ENCODE measurements around the gene FUBP1.
A peak's percentile ranks its signal among the peaks of the same experiment; 100 is the strongest.
"Not testable (repeated sequence)": the region's sequence is repeated elsewhere in the genome, so short reads cannot be mapped to it uniquely, and the experiment has no call there.

Gene FUBP1

GRCh38 chr1:78003070-78003746 lies 24.3 kb upstream of the FUBP1 start:
- H3K4me3 ChIP-seq (replicated peaks; ENCODE audit: low read depth, low read length): peak overlapping the region; percentile 82
- DNase-seq (ENCODE audit: low read depth): peak; percentile 43
- no peak for TF ChIP-seq CTCF (IDR thresholded peaks at IDR 0.05; ENCODE audit: low read length, missing control alignments)

DNA sequence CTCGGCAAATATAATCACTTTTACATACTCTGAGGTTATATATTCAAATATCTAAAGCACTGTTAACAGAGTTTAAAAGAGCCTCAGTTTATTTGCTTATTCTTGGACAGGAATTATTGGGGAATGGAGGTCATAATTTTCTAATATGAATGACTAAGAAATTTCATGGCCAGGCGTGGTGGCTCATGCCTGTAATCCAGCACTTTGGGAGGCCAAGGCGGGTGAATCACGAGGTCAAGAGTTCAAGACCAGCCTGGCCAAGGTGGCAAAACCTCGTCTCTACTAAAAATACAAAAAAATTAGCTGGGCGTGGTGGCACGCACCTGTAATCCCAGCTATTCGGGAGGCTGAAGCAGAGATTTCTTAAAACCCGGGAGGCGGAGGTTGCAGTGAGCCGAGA lies 21.7 kb upstream of the FUBP1 start:
- not testable (repeated sequence) for DNase-seq (ENCODE audit: low read depth)

GRCh38 chr1:77996734-77997133 lies 17.9 kb upstream of the FUBP1 start:
- no peak for TF ChIP-seq CTCF (IDR thresholded peaks at IDR 0.05; ENCODE audit: low read length, missing control alignments)
- DNase-seq (ENCODE audit: low read depth): no peak
- H3K4me3 ChIP-seq (replicated peaks; ENCODE audit: low read depth, low read length): no peak overlapping the region

More for the DNA sequence above, 21.7 kb upstream of the FUBP1 start:
- not testable (repeated sequence) for H3K4me3 ChIP-seq (replicated peaks; ENCODE audit: low read depth, low read length)

DNA sequence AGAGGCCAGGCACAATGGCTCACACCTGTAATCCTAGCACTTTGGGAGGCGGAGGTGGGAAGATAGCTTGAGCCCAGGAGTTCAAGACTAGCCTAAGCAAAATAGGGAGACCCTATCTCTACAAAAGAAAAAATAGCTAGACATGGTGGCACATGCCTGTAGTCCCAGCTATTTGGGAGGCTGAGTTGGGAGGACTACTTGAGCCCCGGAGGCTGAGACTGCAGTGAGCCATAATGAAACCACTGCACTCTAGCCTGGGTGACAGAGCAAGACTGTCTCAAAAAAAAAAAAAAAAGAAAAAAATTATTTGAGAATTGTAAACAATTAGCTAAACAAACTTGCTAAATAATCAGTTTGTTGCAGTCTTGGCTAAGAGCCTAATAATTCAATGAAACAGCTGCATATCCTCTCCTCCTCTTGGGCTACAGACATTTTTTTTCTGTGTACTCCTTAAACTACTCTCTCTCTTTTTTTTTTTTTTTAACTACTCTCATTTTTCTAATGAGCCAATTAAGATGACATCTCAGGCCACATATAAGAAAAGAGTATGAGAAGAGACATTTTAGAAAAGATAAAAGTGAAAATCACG lies 15.3 kb upstream of the FUBP1 start:
- no peak for DNase-seq (ENCODE audit: low read depth)
- no peak overlapping the region for H3K4me3 ChIP-seq (replicated peaks; ENCODE audit: low read depth, low read length)
- TF ChIP-seq CTCF (IDR thresholded peaks at IDR 0.05; ENCODE audit: low read length, missing control alignments): no peak

DNA sequence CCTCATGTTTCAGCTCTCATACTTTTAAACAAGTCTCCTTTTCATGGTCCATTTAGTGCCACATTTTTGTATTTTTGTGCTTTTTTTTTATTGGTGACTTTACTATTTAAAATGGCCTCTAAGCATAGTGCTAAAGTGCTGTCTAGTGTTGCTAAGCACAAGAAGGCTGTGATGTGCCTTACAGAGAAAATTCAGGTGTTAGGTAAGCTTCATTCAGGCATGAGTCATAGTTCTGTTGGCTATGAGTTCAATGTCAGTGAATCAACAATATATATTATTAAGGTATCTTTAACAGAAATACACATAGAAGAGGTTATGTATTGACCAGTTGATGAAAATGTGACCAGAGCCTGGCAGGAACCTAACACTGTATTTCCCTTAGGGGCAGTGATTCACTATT lies 12.8 kb upstream of the FUBP1 start:
- no peak overlapping the region for H3K4me3 ChIP-seq (replicated peaks; ENCODE audit: low read depth, low read length)
- TF ChIP-seq CTCF (IDR thresholded peaks at IDR 0.05; ENCODE audit: low read length, missing control alignments): no peak
- DNase-seq (ENCODE audit: low read depth): no peak

- DNase-seq (ENCODE audit: low read depth): no peak
- no peak overlapping the region for H3K4me3 ChIP-seq (replicated peaks; ENCODE audit: low read depth, low read length)
- no peak for TF ChIP-seq CTCF (IDR thresholded peaks at IDR 0.05; ENCODE audit: low read length, missing control alignments)
These were observed 11.8 kb upstream of the FUBP1 start for GRCh38 chr1:77990629-77991204.

DNA sequence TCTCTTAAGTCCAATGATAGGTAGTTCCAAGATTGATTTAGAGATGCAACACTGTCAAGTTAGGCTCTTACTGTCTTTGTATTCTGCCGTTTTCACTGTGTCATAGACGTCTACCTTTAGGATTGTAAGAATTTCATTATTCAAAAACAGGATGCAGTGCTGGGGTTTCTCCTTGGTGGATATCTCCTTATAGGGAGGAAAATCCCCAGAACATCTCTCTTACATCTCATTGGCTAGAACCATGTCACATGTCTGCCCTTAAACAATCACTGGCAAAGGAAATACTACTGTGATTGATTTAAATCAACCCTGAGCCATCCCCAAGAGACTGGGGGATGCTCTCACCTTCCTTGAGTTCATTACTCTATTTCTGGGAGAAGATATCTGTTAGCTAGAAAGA lies 10.9 kb upstream of the FUBP1 start:
- no peak overlapping the region for H3K4me3 ChIP-seq (replicated peaks; ENCODE audit: low read depth, low read length)
- no peak for TF ChIP-seq CTCF (IDR thresholded peaks at IDR 0.05; ENCODE audit: low read length, missing control alignments)

More for the DNA sequence above, 10.9 kb upstream of the FUBP1 start:
- DNase-seq (ENCODE audit: low read depth): no peak
